Activated CD4-positive, CD25-positive, alpha-beta regulatory T cell treated with anti-CD3 and anti-CD28 coated beads, Interleukin-2, amount 50 U/mL, for 72 hours (primary cell): ENCODE results near the gene NFIB.

ENCODE experiments used
- DNase-seq: peaks from one replicate; pipeline ENCODE4 v3.0.0; 2021

Gene NFIB

GRCh38 chr9:14272927-14273528, 40.9 kb downstream of the NFIB start:
- no peak for DNase-seq

- no peak for DNase-seq
These were observed 42.8 kb downstream of the NFIB start for GRCh38 chr9:14271093-14271673.

- DNase-seq, result no peak
These were observed 43.4 kb downstream of the NFIB start for GRCh38 chr9:14270358-14271092.

GRCh38 chr9:14269916-14270315, 44.0 kb downstream of the NFIB start:
- no peak for DNase-seq

GRCh38 chr9:14263707-14264483, 50.0 kb downstream of the NFIB start:
- no peak for DNase-seq

- no peak for DNase-seq
These were observed 51.1 kb downstream of the NFIB start for GRCh38 chr9:14262827-14263226.

- DNase-seq, result no peak
These were observed 52.3 kb downstream of the NFIB start for GRCh38 chr9:14261616-14262015.

- DNase-seq, result no peak
These were observed 53.8 kb downstream of the NFIB start for GRCh38 chr9:14260101-14260500.

- DNase-seq, result no peak
These were observed 55.2 kb downstream of the NFIB start for GRCh38 chr9:14258660-14259239.

GRCh38 chr9:14258156-14258555, 55.8 kb downstream of the NFIB start:
- DNase-seq, result no peak

GRCh38 chr9:14256588-14256987, 57.4 kb downstream of the NFIB start:
- no peak for DNase-seq

GRCh38 chr9:14251154-14252071, 62.5 kb downstream of the NFIB start:
- DNase-seq, result no peak

- DNase-seq, result no peak
These were observed 63.2 kb downstream of the NFIB start for GRCh38 chr9:14250794-14251153.

GRCh38 chr9:14249527-14249926, 64.4 kb downstream of the NFIB start:
- DNase-seq, result no peak

GRCh38 chr9:14248149-14248548, 65.8 kb downstream of the NFIB start:
- DNase-seq, result no peak

- no peak for DNase-seq
These were observed 66.4 kb downstream of the NFIB start for GRCh38 chr9:14247577-14247976.

GRCh38 chr9:14246951-14247350, 67.0 kb downstream of the NFIB start:
- DNase-seq, result no peak

- no peak for DNase-seq
These were observed 67.9 kb downstream of the NFIB start for GRCh38 chr9:14245901-14246525.

GRCh38 chr9:14243514-14244042, 70.4 kb downstream of the NFIB start:
- DNase-seq, result no peak

GRCh38 chr9:14242150-14242805, 71.7 kb downstream of the NFIB start:
- DNase-seq, result no peak

- DNase-seq, result no peak
These were observed 73.4 kb downstream of the NFIB start for GRCh38 chr9:14240537-14240936.
